Effector memory CD4-positive, alpha-beta T cell (primary cell): ENCODE measurements around the gene GIPC2.
"Not testable (repeated sequence)": the region's sequence is repeated elsewhere in the genome, so short reads cannot be mapped to it uniquely, and the experiment has no call there.

Experiments used
- DNase-seq, 3 donors: peaks; one replicate each; pipeline ENCODE4 v3.0.0-alpha.2; 2020
- H3K27ac ChIP-seq: 2 replicates; pipeline ENCODE4 v1.7.0; 2013; ENCODE audit warnings: mild to moderate bottlenecking, low read length, moderate library complexity; ENCODE audit not compliant: insufficient read depth, poor library complexity, severe bottlenecking
- H3K27me3 ChIP-seq: replicated peaks from 2 replicates; pipeline ENCODE4 v1.7.0; 2013; ENCODE audit warnings: mild to moderate bottlenecking, low read length; ENCODE audit not compliant: insufficient read depth, control insufficient read depth, poor library complexity, severe bottlenecking
- H3K36me3 ChIP-seq: 2 replicates; pipeline ENCODE4 v1.7.0; 2013; ENCODE audit warnings: mild to moderate bottlenecking, low read length, moderate library complexity; ENCODE audit not compliant: control insufficient read depth, insufficient read depth
- H3K4me1 ChIP-seq: 2 replicates; pipeline ENCODE4 v1.7.0; 2013; ENCODE audit warnings: low read length, mild to moderate bottlenecking; ENCODE audit not compliant: control insufficient read depth, insufficient read depth, poor library complexity, severe bottlenecking
- H3K4me3 ChIP-seq: 2 replicates; pipeline ENCODE4 v1.7.0; 2013; ENCODE audit warnings: low read length, low read depth, mild to moderate bottlenecking; ENCODE audit not compliant: insufficient read depth, poor library complexity, severe bottlenecking
- H3K9me3 ChIP-seq: 2 replicates; pipeline ENCODE4 v1.7.0; 2013; ENCODE audit warnings: mild to moderate bottlenecking, low read length, moderate library complexity; ENCODE audit not compliant: control insufficient read depth

Gene GIPC2

GRCh38 chr1:78078358-78078757, 32.6 kb downstream of the GIPC2 start:
- no peak overlapping the region for H3K4me3 ChIP-seq
- H3K9me3 ChIP-seq: no peaks in the 10 kb centered on the region
- no peaks in the 10 kb centered on the region for H3K36me3 ChIP-seq
- no peaks in the 10 kb centered on the region for H3K27me3 ChIP-seq
- H3K27ac ChIP-seq: no peak overlapping the region
- no peak for DNase-seq
- no peaks in the 10 kb centered on the region for H3K4me1 ChIP-seq

DNA sequence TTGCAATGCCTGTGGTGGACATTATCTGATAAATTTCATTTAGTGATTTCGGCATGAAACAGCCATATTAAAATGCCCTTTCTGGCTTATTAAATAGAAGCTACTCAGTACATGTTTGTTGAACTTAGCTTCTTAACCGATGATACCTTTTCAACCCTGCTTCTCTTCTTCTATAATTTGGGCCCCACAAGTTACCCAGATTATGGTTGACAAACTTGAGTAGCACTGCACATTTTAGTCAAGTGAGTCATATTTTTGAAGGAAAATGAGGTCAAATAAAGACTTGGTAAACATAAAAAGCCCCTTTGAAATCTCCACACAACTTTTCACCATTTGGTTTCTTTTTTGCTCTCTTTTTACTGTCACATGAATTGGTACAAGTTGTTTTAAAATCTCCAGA, 33.8 kb downstream of the GIPC2 start:
- Histone ChIP-seq H3K27ac (no peak overlapping the region), H3K4me3 (no peak overlapping the region), H3K36me3 (no peaks in the 10 kb centered on the region), H3K27me3 (no peaks in the 10 kb centered on the region), H3K4me1 (no peaks in the 10 kb centered on the region), H3K9me3 (no peaks in the 10 kb centered on the region)
- no peak for DNase-seq

DNA sequence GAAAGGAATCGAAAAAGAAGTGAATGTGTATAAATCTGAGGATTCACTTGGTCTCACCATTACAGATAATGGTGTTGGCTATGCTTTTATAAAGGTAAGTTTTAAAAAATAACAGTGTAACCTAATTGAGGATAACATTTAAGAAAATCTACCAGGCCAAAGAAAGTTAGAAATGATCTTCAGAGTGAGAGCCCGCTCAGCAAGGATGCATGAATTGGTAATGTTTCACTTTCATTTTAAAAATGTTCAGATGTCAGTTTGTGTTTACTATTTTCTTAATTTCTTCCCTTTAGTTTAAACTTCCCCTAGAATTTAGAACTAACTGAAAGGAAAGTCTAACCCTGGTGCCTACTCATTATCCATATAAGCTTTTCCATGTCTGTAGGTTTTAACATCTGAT, 35.0 kb downstream of the GIPC2 start:
- Histone ChIP-seq H3K36me3 (no peaks in the 10 kb centered on the region), H3K27me3 (no peaks in the 10 kb centered on the region), H3K9me3 (no peaks in the 10 kb centered on the region), H3K4me3 (no peak overlapping the region), H3K27ac (no peak overlapping the region), H3K4me1 (no peaks in the 10 kb centered on the region)
- DNase-seq: no peak

- no peaks in the 10 kb centered on the region for H3K27me3 ChIP-seq
- no peak overlapping the region for H3K27ac ChIP-seq
- H3K4me1 ChIP-seq: no peaks in the 10 kb centered on the region
- no peaks in the 10 kb centered on the region for H3K36me3 ChIP-seq
- no peak overlapping the region for H3K4me3 ChIP-seq
- peaks cover 4% of the 10 kb centered on the region for H3K9me3 ChIP-seq
- no peak for DNase-seq
These were observed 36.5 kb downstream of the GIPC2 start for GRCh38 chr1:78081980-78082860.

DNA sequence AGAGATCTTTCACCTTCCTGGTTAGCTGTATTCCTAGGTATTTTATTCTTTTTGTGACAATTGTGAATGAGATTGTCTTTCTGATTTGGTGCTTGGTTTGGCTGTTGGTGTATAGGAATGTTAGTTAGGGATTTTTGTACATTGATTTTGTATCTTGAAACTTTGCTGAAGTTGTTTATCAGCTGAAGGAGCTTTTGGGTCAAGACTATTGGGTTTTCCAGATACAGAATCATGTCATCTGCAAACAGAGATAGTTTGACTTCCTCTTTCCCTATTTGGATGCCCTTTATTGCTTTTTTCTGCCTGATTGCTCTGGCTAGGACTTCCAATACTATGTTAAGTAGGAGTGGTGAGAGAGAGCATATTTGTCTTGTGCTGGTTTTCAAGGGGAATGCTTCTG, 38.9 kb downstream of the GIPC2 start:
- not testable (repeated sequence) for H3K4me3 ChIP-seq, H3K9me3 ChIP-seq, DNase-seq, H3K27ac ChIP-seq, H3K27me3 ChIP-seq, H3K4me1 ChIP-seq, H3K36me3 ChIP-seq

DNA sequence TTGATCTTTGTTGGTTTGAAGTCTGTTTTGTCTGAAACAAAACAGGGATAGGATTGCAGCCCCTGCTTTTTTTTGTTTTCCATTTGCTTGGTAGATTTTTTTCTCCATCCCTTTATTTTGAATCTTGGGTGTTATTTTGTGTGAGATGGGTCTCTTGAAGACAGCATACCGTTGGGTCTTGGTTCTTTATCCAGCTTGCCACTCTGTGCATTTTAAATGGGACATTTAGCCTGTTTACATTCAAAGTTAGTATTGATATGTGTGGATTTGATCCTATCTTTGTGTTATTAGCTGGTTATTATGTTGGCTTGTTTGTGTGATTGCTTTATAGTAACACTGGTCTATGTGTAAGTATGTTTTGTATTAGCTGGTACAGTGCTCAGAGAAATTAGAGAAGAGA, 40.9 kb downstream of the GIPC2 start:
- Histone ChIP-seq H3K4me3 (no peak overlapping the region), H3K27ac (no peak overlapping the region), H3K9me3 (peaks cover 4% of the 10 kb centered on the region), H3K27me3 (no peaks in the 10 kb centered on the region), H3K36me3 (no peaks in the 10 kb centered on the region), H3K4me1 (no peaks in the 10 kb centered on the region)
- DNase-seq: no peak

- no peaks in the 10 kb centered on the region for H3K27me3 ChIP-seq
- H3K4me3 ChIP-seq: no peak overlapping the region
- H3K9me3 ChIP-seq: peaks cover 4% of the 10 kb centered on the region
- no peak overlapping the region for H3K27ac ChIP-seq
- DNase-seq: no peak
- H3K36me3 ChIP-seq: no peaks in the 10 kb centered on the region
- no peaks in the 10 kb centered on the region for H3K4me1 ChIP-seq
These were observed 42.2 kb downstream of the GIPC2 start for GRCh38 chr1:78088015-78088414.

DNA sequence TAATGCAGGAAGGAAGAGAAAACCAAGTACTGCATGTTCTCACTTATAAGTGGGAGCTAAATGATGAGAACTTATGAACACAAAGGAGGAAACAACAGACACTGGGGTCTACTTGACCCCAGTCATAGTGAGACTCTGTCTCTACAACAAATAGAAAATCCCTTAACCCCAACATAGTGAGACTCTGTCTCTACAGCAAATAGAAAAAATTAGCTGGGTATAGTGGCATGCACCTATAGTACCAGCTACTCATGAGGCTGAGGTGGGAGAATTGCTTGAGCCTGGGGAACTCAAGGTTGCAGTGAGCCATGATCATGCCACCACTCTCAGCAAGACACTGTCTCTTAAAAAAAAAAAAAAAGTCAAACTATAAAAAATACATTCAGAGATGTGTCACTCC, 42.7 kb downstream of the GIPC2 start:
- Histone ChIP-seq H3K9me3 (peaks cover 4% of the 10 kb centered on the region), H3K4me3 (no peak overlapping the region), H3K36me3 (no peaks in the 10 kb centered on the region), H3K4me1 (no peaks in the 10 kb centered on the region), H3K27ac (no peak overlapping the region), H3K27me3 (no peaks in the 10 kb centered on the region)
- no peak for DNase-seq

DNA sequence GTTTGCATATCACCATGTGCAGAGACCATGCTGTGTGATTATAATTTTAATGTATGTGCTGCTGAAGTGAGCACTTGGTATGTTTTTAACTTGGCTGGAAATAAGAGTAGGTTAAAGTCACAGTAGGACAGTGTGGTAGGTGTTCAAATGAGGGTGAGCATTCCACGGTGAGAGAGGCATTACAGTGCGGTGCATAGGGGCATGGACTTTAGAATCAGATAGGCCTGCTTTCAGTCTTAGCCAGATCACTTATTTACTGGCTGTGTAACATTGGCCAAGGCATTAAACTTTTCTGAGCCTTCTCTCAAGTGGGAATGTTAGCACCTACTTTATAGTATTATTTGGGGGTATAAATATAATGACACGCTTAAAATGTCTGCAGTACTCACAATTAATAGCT, 43.2 kb downstream of the GIPC2 start:
- no peak overlapping the region for H3K27ac ChIP-seq
- DNase-seq: no peak
- H3K27me3 ChIP-seq: no peaks in the 10 kb centered on the region
- H3K4me1 ChIP-seq: no peaks in the 10 kb centered on the region
- no peaks in the 10 kb centered on the region for H3K36me3 ChIP-seq
- H3K9me3 ChIP-seq: peaks cover 4% of the 10 kb centered on the region
- H3K4me3 ChIP-seq: no peak overlapping the region

GRCh38 chr1:78090472-78091133, 44.8 kb downstream of the GIPC2 start:
- H3K27me3 ChIP-seq: no peaks in the 10 kb centered on the region
- H3K27ac ChIP-seq: no peak overlapping the region
- H3K36me3 ChIP-seq: no peaks in the 10 kb centered on the region
- peaks cover 4% of the 10 kb centered on the region for H3K9me3 ChIP-seq
- DNase-seq: no peak
- H3K4me1 ChIP-seq: no peaks in the 10 kb centered on the region
- no peak overlapping the region for H3K4me3 ChIP-seq
